ENCODE data around the gene UHRF1.
A peak's percentile ranks its signal among the peaks of the same experiment; 100 is the strongest.

UHRF1 gene

DNA sequence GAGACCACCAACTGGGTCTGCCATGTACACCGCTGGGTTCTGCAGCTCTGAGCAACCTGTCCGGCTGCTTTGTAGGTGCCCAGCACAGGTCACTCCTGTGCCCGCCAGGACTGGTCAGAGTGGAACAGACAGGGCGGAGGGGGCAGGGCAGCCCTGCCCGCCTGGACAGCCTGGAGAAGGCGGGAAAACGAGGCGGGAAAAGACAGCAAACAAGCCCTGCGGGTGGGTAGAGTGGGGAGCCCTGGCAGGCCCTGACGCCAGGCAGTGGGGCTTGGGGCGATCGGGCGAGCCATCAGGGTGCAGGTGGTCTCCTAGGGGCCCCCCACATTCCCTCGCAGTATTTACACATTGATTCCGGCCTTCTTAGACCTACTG lies 533 bp upstream of the UHRF1 start:
- Histone ChIP-seq H3K27ac (no peak overlapping the region), H4K20me1 (ENCODE audit: insufficient read depth) (0 out of 2 replicates have a peak, but pooled peaks cover 2% of the 10 kb centered on the region)

DNA sequence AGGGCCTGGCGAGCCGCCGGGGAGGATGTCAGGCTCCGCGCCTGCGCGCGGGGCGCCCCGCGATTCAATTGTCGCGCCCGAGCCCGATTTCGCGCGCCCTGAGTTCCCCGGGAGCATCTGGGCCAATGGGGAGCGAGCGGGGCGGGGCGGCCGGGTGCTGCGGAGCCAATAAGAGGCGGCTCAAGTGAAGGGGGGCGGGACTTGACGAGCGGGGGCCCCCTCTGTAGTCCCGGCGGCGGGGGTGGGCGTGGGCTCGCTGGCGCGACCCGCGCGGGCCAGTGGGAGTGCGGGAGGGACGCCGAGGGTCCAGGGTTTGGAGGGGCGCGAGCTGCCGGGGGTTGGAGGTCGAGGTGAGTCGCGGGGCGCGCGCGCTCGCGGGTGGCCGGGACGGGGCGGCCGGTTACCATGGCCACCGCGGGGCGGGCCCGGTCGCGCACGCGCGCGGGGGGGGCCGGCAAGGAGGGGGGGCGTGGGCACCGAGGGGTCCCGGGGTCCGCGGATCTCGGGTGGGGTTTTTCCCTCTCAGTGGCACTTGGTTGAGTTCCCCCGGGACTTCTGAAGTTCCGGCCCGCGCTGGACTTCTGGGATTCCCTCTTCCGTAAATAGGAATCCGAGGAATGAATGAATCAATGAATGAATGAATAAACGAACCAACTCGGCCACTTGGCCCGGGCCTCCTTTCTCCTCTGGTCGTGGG lies 744 bp downstream of the UHRF1 start:
- Histone ChIP-seq H3K79me2 (ENCODE audit: insufficient read depth, low read depth) (peaks cover 49% of the 10 kb centered on the region), H2AFZ (ENCODE audit: low read depth) (peak overlapping the region; percentile 66; the same call in 1 of the 2 replicates), H3K4me2 (peak overlapping the region; percentile 92)

More for the DNA sequence above, 533 bp upstream of the UHRF1 start:
- H3K79me2 ChIP-seq (ENCODE audit: insufficient read depth, low read depth): peaks cover 37% of the 10 kb centered on the region
- TF ChIP-seq CTCF (conservative IDR thresholded peaks at IDR 0.05; ENCODE audit: low read depth, low read length): no peak
- peak overlapping the region; percentile 66 for H2AFZ ChIP-seq (ENCODE audit: low read depth)
- peak overlapping the region; percentile 89; the same call in 1 of the 2 replicates for H3K9ac ChIP-seq
- no peaks in the 10 kb centered on the region; the same call in 1 of the 2 replicates for H3K36me3 ChIP-seq (ENCODE audit: insufficient read depth)
- H3K4me3 ChIP-seq (IDR thresholded peaks at IDR 0.05; ENCODE audit: insufficient read depth, low read depth, low read length): no peak overlapping the region
- peaks cover 5% of the 10 kb centered on the region for H3K4me1 ChIP-seq (ENCODE audit: low read depth, poor library complexity, severe bottlenecking)
- no peaks in the 10 kb centered on the region for H3K27me3 ChIP-seq (ENCODE audit: insufficient read depth, low read depth)
- H3K4me2 ChIP-seq: 0 out of 2 replicates have a peak overlapping the region, but pooled peaks have one; percentile 48

DNA sequence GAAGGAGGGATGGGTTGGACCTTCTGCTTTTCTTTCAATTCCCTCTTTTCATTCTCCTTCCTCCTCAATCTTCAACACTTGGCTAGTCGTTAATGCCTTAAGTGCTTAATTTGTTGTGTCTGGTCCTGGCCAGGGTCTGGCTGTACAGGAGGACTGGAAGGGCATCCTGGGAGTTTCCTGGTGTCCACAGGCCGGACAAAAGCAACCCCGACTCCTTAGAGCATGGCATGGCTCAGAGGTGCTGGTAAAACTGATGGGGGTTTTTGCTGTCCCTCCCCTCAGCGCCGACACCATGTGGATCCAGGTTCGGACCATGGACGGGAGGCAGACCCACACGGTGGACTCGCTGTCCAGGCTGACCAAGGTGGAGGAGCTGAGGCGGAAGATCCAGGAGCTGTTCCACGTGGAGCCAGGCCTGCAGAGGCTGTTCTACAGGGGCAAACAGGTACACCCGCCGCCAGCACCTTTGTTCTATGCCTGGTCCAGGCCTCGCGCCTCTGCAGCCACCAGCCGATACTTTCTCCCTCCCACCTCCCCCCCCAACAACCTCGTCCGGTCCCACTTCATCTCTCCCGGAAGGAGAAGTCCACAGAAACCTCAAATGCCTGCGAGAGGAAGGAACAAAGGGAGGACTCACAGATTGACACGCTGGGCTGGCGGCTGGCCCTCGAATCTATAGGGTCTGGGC lies 1.4 kb downstream of the UHRF1 start:
- Histone ChIP-seq H2AFZ (ENCODE audit: low read depth) (peak overlapping the region; percentile 38; the same call in 1 of the 2 replicates), H3K27me3 (ENCODE audit: insufficient read depth, low read depth) (no peaks in the 10 kb centered on the region), H3K4me3 (IDR thresholded peaks at IDR 0.05; ENCODE audit: insufficient read depth, low read depth, low read length) (no peak overlapping the region), H3K9ac (peak overlapping the region; percentile 89; the same call in 1 of the 2 replicates), H4K20me1 (ENCODE audit: insufficient read depth) (0 out of 2 replicates have a peak, but pooled peaks cover 2% of the 10 kb centered on the region), H3K27ac (no peak overlapping the region), H3K36me3 (ENCODE audit: insufficient read depth) (no peaks in the 10 kb centered on the region; the same call in 1 of the 2 replicates), H3K4me1 (ENCODE audit: low read depth, poor library complexity, severe bottlenecking) (peaks cover 5% of the 10 kb centered on the region), H3K79me2 (ENCODE audit: insufficient read depth, low read depth) (peaks cover 56% of the 10 kb centered on the region), H3K4me2 (peak overlapping the region; percentile 92)
- no peak for TF ChIP-seq CTCF (conservative IDR thresholded peaks at IDR 0.05; ENCODE audit: low read depth, low read length)

More for the DNA sequence above, 744 bp downstream of the UHRF1 start:
- H4K20me1 ChIP-seq (ENCODE audit: insufficient read depth): 0 out of 2 replicates have a peak, but pooled peaks cover 2% of the 10 kb centered on the region
- no peak overlapping the region for H3K4me3 ChIP-seq (IDR thresholded peaks at IDR 0.05; ENCODE audit: insufficient read depth, low read depth, low read length)
- TF ChIP-seq CTCF (conservative IDR thresholded peaks at IDR 0.05; ENCODE audit: low read depth, low read length): no peak
- H3K36me3 ChIP-seq (ENCODE audit: insufficient read depth): no peaks in the 10 kb centered on the region; the same call in 1 of the 2 replicates
- H3K9ac ChIP-seq: peak overlapping the region; percentile 89; the same call in 1 of the 2 replicates
- peak overlapping the region; percentile 63; the same call in 1 of the 2 replicates for H3K27ac ChIP-seq
- peaks cover 5% of the 10 kb centered on the region for H3K4me1 ChIP-seq (ENCODE audit: low read depth, poor library complexity, severe bottlenecking)
- no peaks in the 10 kb centered on the region for H3K27me3 ChIP-seq (ENCODE audit: insufficient read depth, low read depth)

DNA sequence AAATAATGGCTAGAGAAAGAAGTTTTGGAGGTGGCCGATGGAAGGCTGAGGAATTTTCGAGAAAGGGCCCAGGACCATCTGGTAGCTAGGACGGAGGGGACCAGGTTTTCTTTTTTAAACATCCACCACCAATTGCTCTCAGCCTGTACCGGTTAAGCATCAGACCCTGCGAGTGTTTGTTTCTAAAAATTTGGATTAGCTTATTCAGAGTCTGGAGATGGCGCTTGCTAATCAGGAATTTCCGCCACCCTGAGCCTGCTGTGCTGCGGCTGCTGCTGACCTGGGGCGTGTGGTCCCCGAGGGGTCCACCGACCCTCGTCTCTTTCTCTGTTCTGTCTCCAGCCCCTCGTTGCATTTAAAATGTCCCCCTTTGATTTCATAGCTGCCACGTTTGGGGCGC lies 2.0 kb downstream of the UHRF1 start:
- H3K9ac ChIP-seq: no peak overlapping the region
- 0 out of 2 replicates have a peak, but pooled peaks cover 2% of the 10 kb centered on the region for H4K20me1 ChIP-seq (ENCODE audit: insufficient read depth)
- no peaks in the 10 kb centered on the region for H3K27me3 ChIP-seq (ENCODE audit: insufficient read depth, low read depth)
- no peak overlapping the region for H2AFZ ChIP-seq (ENCODE audit: low read depth)
- no peaks in the 10 kb centered on the region; the same call in 1 of the 2 replicates for H3K36me3 ChIP-seq (ENCODE audit: insufficient read depth)
- no peak overlapping the region for H3K4me3 ChIP-seq (IDR thresholded peaks at IDR 0.05; ENCODE audit: insufficient read depth, low read depth, low read length)
- H3K27ac ChIP-seq: no peak overlapping the region
- TF ChIP-seq CTCF (conservative IDR thresholded peaks at IDR 0.05; ENCODE audit: low read depth, low read length): no peak
- no peak overlapping the region; the same call in 1 of the 2 replicates for H3K4me2 ChIP-seq
- peaks cover 62% of the 10 kb centered on the region for H3K79me2 ChIP-seq (ENCODE audit: insufficient read depth, low read depth)
- peaks cover 5% of the 10 kb centered on the region for H3K4me1 ChIP-seq (ENCODE audit: low read depth, poor library complexity, severe bottlenecking)
